ENCODE measurements around the gene UQCRFS1.

DNA sequence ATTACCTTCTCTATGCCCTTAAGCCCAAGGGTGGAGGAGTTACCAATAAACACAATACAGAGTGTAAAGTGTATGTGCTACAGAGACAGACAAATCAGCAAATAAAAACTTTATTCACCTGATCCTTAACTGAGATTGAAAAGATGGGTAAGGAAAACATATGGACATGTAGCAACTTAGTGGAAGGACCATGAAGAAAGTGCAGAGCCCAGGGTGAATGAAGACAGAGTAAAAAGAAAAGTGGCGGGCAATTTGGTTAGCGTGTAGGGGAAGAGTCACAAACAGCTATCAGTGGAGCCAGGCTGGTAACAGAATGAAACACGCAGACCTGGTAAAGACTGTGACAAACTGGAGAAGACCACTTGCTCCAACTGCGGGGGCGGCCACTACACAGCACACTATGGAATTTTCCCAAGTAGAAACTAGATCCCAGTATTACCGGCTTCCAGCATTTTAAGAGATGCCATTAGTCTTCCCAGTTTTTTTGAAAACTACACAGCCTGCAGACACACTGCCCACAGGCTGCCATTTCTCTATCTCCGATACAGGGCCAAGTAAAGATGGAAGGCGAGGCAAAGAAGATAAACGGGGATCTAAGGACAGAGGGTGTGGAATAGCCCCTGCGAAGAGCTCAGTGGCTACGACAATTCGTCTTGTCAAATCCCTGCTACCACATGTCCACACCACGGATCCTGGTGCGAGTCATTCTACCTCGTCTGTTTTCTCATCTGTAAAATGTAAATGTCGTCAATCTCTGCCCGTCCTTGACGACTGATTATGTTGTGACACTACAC, 1.2 kb downstream of the UQCRFS1 start:
- TF ChIP-seq, protein P1, sequence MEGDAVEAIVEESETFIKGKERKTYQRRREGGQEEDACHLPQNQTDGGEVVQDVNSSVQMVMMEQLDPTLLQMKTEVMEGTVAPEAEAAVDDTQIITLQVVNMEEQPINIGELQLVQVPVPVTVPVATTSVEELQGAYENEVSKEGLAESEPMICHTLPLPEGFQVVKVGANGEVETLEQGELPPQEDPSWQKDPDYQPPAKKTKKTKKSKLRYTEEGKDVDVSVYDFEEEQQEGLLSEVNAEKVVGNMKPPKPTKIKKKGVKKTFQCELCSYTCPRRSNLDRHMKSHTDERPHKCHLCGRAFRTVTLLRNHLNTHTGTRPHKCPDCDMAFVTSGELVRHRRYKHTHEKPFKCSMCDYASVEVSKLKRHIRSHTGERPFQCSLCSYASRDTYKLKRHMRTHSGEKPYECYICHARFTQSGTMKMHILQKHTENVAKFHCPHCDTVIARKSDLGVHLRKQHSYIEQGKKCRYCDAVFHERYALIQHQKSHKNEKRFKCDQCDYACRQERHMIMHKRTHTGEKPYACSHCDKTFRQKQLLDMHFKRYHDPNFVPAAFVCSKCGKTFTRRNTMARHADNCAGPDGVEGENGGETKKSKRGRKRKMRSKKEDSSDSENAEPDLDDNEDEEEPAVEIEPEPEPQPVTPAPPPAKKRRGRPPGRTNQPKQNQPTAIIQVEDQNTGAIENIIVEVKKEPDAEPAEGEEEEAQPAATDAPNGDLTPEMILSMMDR (IDR thresholded peaks at IDR 0.05), result no peak
- TF ChIP-seq EZH2 (IDR thresholded peaks at IDR 0.05), result no peak
